Psoas muscle (tissue), 8 donors: ENCODE data around the gene ZNF609. TPM values are rescaled to one million over a fixed set of nuclear protein-coding genes. Genes with fewer than 3 reads are reported as not detected.

Source experiments
- ATAC-seq, 4 donors: fragments of 200-7000 bp; cut with Tn5 transposase; one replicate each; pipeline ENCODE4 v1.9.1; 2020; ENCODE audit warnings: moderate library complexity in 3 of 4, mild to moderate bottlenecking in 2 of 4
- DNase-seq, 2 donors: peaks; one replicate each; pipeline ENCODE4 v3.0.0-alpha.2; 2020
- H3K27ac ChIP-seq: fragments of 200-600 bp; one replicate; pipeline ENCODE4 v1.8.0; 2022
- H3K27me3 ChIP-seq, 3 donors: fragments of 200-600 bp in 1 of 3; one replicate each; pipeline versions ENCODE4 v1.6.1 to v1.8.0; 2013 to 2022; ENCODE audit warnings: low read length in 2 of 3, mild to moderate bottlenecking in 2 of 3, moderate library complexity in 1 of 3; ENCODE audit not compliant: insufficient read depth in 3 of 3
- H3K36me3 ChIP-seq, 2 donors: fragments of 200-600 bp in 1 of 2; one replicate each; pipeline versions ENCODE4 v1.6.1 to v1.8.0; 2013 to 2022; ENCODE audit warnings: low read depth in 1 of 2, mild to moderate bottlenecking in 1 of 2, moderate library complexity in 1 of 2; ENCODE audit not compliant: insufficient read depth in 1 of 2
- H3K4me1 ChIP-seq: fragments of 200-600 bp; one replicate; pipeline ENCODE4 v1.8.0; 2022
- H3K4me3 ChIP-seq: fragments of 200-600 bp; one replicate; pipeline ENCODE4 v1.8.0; 2022; ENCODE audit warnings: mild to moderate bottlenecking
- H3K9me3 ChIP-seq: fragments of 200-600 bp; one replicate; pipeline ENCODE4 v1.8.0; 2022
- CTCF ChIP-seq: fragments of 200-600 bp; IDR thresholded peaks from one replicate; pipeline ENCODE4 v1.8.0; 2022; ENCODE audit warnings: antibody characterized with exemption
- WGBS, 3 donors: extraction: QIAGEN DNeasy Blood & Tissue Kit; methylation state at CpG; one replicate each; pipeline versions ENCODE4 v1.1.6 to v1.1.7; 2013; 5-methylcytosine and 5-hydroxymethylcytosine counted together
- intact Hi-C, 2 donors: fragments of 100-400 bp; cut with DNase I; formaldehyde crosslinking; loops; one replicate each; pipeline versions ENCODE4 v1.11.0 to v1.14.2; 2022
- polyA plus RNA-seq, 3 donors: library from polyadenylated mRNA; stranded (reverse); fragments of 200-250 nt; gene quantifications; one replicate each; pipeline ENCODE4 v1.2.3, GENCODE V29; 2013
- total RNA-seq, 4 donors: library from RNA; stranded (reverse); fragmentation: NEBNext Ultra II Directional in 2 of 4; extraction: Animal tissue kit (Norgen Biotek cat#: 25700) in 2 of 4; gene quantifications; one replicate each; pipeline versions ENCODE4 v1.2.1 to v1.2.4, GENCODE V29; 2021 to 2023
- donor health status: healthy with polysubstance abuse.
- donor health status: DM: no; HTN: no; CAD: no; lungs with moderate emphysema.
- donor health status: Bipolar disorder and iron deficiency.
- donor health status: healthy.
- donor health status: DM: yes; HTN: yes; CAD: no.
- donor health status: DM: no; HTN: no; CAD: no.
- donor health status: DM: no; HTN: no; CAD: no.
- donor health status: DM: yes; HTN: yes; CAD: no.

ZNF609 gene
- total and polyA plus RNA-seq, 7 donors, result 3.2 to 15.0 (median 10.2) TPM

- ATAC-seq (no peak), DNase-seq (no peak)
- no peaks in the 10 kb centered on the region for H3K9me3 ChIP-seq
- no peak overlapping the region for H3K27ac ChIP-seq
- 78 to 84% (median 83%) methylated on average over 2 of the region's 2 CpGs for WGBS, 3 donors
- intact Hi-C loops, result loop anchor here in 1 of 2 donors (5.0 kb wide), 1 partner anchor 34 kb away; no protein-coding TSS in a partner anchor
- peaks cover 8% of the 10 kb centered on the region for H3K4me1 ChIP-seq
- H3K4me3 ChIP-seq, result no peak overlapping the region
- H3K36me3 ChIP-seq, result no peaks in the 10 kb centered on the region
- no peak for TF ChIP-seq CTCF
- no peaks in the 10 kb centered on the region for H3K27me3 ChIP-seq
These were observed 100.6 kb downstream of the ZNF609 start for GRCh38 chr15:64560998-64561397.

DNA sequence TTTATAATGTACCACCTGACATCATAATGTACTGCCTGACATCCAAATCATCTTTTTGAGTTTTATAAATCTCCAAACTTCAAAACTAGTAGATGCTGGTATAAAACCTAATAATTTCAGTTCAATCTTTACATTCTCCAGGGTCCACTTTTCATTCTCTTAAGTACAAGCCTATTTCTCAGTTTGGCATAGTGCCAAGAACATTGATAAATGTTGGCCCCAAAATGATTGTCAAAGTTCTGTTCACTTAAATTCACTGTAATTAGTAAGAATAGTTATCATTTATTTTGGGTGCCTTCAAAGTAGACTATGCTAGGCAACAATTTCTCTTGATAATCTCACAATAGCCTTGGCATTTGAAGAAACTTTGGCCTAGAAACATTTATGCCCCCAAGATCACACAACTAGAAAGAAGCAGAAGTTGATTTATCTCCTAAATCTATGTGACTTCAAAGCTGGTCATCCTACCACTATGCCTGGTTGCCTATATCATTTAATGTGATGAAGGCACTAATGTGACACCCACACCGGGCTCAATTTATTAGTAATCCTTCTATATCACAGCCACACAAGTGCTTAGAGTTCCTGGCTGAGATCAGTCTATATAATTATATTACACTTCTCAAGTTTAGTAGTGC is 101.7 kb downstream of the ZNF609 start:
- WGBS, 3 donors, result 81 to 100% (median 92%) methylated on average over 1 of the region's 1 CpG

DNA sequence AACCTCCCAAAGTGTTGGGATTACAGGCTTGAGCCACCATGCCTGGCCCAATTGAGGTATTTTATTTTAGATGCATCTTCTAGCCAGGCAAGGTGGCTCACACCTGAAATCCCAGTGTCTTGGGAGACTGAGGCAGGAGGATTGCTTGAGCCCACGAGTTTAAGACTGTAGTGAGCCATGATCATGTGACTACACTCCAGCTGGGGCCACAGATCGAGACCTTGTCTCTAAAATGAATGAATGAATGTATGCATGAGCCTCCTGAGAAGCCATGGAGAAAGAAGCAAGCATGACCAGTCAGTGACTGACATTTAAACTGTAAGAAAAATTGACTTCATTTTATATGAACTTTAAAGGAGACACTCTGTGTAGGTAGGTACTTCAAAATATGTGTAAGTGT is 105.7 kb downstream of the ZNF609 start:
- no peaks in the 10 kb centered on the region for H3K36me3 ChIP-seq
- ATAC-seq (no peak), DNase-seq (no peak)
- 84 to 92% (median 85%) methylated on average over 2 of the region's 2 CpGs for WGBS, 3 donors
- no peaks in the 10 kb centered on the region for H3K9me3 ChIP-seq
- no peaks in the 10 kb centered on the region for H3K27me3 ChIP-seq
- TF ChIP-seq CTCF, result no peak
- peaks cover 4% of the 10 kb centered on the region for H3K4me1 ChIP-seq
- intact Hi-C loops, result no loop called here
- H3K4me3 ChIP-seq, result no peak overlapping the region
- H3K27ac ChIP-seq, result no peak overlapping the region

More for the DNA sequence above, 101.7 kb downstream of the ZNF609 start:
- no peak for TF ChIP-seq CTCF
- ATAC-seq (no peak), DNase-seq (no peak)
- H3K27ac ChIP-seq, result no peak overlapping the region
- no peaks in the 10 kb centered on the region for H3K36me3 ChIP-seq
- no peaks in the 10 kb centered on the region for H3K27me3 ChIP-seq
- intact Hi-C loops, result loop anchor here in 1 of 2 donors (5.0 kb wide), 1 partner anchor 35 kb away; no protein-coding TSS in a partner anchor
- H3K4me3 ChIP-seq, result no peak overlapping the region
- no peaks in the 10 kb centered on the region for H3K9me3 ChIP-seq
- peaks cover 11% of the 10 kb centered on the region for H3K4me1 ChIP-seq

DNA sequence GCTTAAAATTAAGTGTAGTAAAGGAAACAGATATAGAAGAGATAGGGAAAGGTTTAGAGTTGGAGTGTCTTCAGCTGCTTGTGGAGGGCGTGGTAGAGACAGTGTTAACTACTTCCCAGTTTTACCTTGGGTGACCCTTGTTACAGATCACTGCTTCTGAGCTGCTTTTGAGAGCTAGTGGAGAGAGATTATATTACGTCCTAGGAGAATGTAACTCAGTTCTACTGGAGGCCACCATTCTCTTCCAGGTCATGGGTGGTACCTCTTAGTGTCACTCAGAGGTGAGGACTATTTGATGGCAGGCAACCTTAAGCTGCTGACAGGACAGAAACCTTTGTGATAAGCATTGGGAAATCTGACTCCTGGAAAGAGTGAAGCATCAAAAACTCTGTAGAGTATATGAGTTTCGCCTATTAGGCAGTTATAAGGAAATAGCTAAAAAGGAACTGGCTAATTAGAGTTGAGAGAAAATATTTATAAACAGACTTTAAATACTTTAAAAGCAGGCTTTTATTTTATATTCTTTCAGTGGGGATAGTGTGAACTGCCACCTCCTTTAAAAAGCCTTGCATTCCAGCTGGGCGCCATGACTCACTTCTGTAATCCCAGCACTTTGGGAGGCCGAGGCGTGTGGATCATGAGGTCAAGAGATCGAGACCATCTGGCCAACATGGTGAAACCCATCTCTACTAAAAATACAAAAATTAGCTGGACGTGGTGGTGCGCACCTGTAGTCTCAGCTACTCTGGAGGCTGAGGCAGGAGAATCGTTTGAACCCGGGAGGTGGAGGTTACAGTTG is 106.5 kb downstream of the ZNF609 start:
- 78 to 83% (median 79%) methylated on average over 11 of the region's 11 CpGs for WGBS, 3 donors
- Histone ChIP-seq H3K36me3 (no peaks in the 10 kb centered on the region), H3K4me3 (no peak overlapping the region), H3K27ac (no peak overlapping the region), H3K27me3 (no peaks in the 10 kb centered on the region), H3K9me3 (no peaks in the 10 kb centered on the region), H3K4me1 (peaks cover 4% of the 10 kb centered on the region)
- peak in 3 of 4 donors; percentile 44 to 66 (median 50) for ATAC-seq
- intact Hi-C loops, result no loop called here
- no peak for DNase-seq
- no peak for TF ChIP-seq CTCF
